CD4-positive, alpha-beta T cell treated with Interleukin-15 for 4 hours (primary cell): ENCODE data around the gene COL11A1.

Experiments
- DNase-seq: peaks from one replicate; pipeline ENCODE4 v3.0.0-alpha.2; 2020; ENCODE audit warnings: low spot score

COL11A1 gene

GRCh38 chr1:102899935-102900334, 208.4 kb downstream of the COL11A1 start:
- DNase-seq, result no peak

GRCh38 chr1:102897557-102897956, 210.8 kb downstream of the COL11A1 start:
- no peak for DNase-seq

- no peak for DNase-seq
Observed at GRCh38 chr1:102896771-102897170, 211.6 kb downstream of the COL11A1 start.

GRCh38 chr1:102896286-102896685, 212.0 kb downstream of the COL11A1 start:
- DNase-seq, result no peak

- no peak for DNase-seq
Observed at GRCh38 chr1:102891868-102892625, 216.3 kb downstream of the COL11A1 start.

GRCh38 chr1:102886638-102887037, 221.7 kb downstream of the COL11A1 start:
- DNase-seq, result no peak

GRCh38 chr1:102884238-102884637, 224.1 kb downstream of the COL11A1 start:
- DNase-seq, result no peak

GRCh38 chr1:102879439-102879993, 228.8 kb downstream of the COL11A1 start:
- DNase-seq, result no peak

GRCh38 chr1:102875756-102876155, 232.6 kb downstream of the COL11A1 start:
- DNase-seq, result no peak

GRCh38 chr1:102872526-102872925, 235.8 kb downstream of the COL11A1 start:
- no peak for DNase-seq

- no peak for DNase-seq
Observed at GRCh38 chr1:102872097-102872496, 236.2 kb downstream of the COL11A1 start.

GRCh38 chr1:102863704-102864103, 244.6 kb downstream of the COL11A1 start:
- no peak for DNase-seq

- no peak for DNase-seq
Observed at GRCh38 chr1:102861247-102861646, 247.1 kb downstream of the COL11A1 start.

- no peak for DNase-seq
Observed at GRCh38 chr1:102858695-102859094, 249.6 kb downstream of the COL11A1 start.

- DNase-seq, result no peak
Observed at GRCh38 chr1:102857251-102857650, 251.1 kb downstream of the COL11A1 start.

GRCh38 chr1:102853701-102854187, 254.6 kb downstream of the COL11A1 start:
- no peak for DNase-seq

GRCh38 chr1:102853136-102853535, 255.2 kb downstream of the COL11A1 start:
- no peak for DNase-seq

- no peak for DNase-seq
Observed at GRCh38 chr1:102852613-102853012, 255.7 kb downstream of the COL11A1 start.

- DNase-seq, result no peak
Observed at GRCh38 chr1:102851616-102852015, 256.7 kb downstream of the COL11A1 start.

- DNase-seq, result no peak
Observed at GRCh38 chr1:102842606-102843005, 265.7 kb downstream of the COL11A1 start.

- DNase-seq, result no peak
Observed at GRCh38 chr1:102840741-102841140, 267.6 kb downstream of the COL11A1 start.

- no peak for DNase-seq
Observed at GRCh38 chr1:102838016-102838415, 270.3 kb downstream of the COL11A1 start.

GRCh38 chr1:102837551-102837950, 270.8 kb downstream of the COL11A1 start:
- no peak for DNase-seq

GRCh38 chr1:102836991-102837390, 271.3 kb downstream of the COL11A1 start:
- DNase-seq, result no peak
